ENCODE data around the gene DEGS2. TPM values are rescaled to one million over a fixed set of nuclear protein-coding genes. Genes with fewer than 3 reads are reported as not detected.

The DEGS2 gene
- total RNA-seq, 1 experiment from 2014 or later = not detected

- DNase-seq (ENCODE audit: low read depth) = no peak
Measured at GRCh38 chr14:100148837-100149731, 10.4 kb downstream of the DEGS2 start.

- DNase-seq (ENCODE audit: low read depth) = no peak
Measured at GRCh38 chr14:100147691-100148464, 11.6 kb downstream of the DEGS2 start.

- no peak for DNase-seq (ENCODE audit: low read depth)
Measured at GRCh38 chr14:100147181-100147631, 12.2 kb downstream of the DEGS2 start.

- DNase-seq (ENCODE audit: low read depth) = no peak
Measured at GRCh38 chr14:100146531-100147091, 12.8 kb downstream of the DEGS2 start.

- DNase-seq (ENCODE audit: low read depth) = no peak
Measured at GRCh38 chr14:100145682-100146464, 13.6 kb downstream of the DEGS2 start.

GRCh38 chr14:100144996-100145646, 14.3 kb downstream of the DEGS2 start:
- no peak for DNase-seq (ENCODE audit: low read depth)

GRCh38 chr14:100144645-100144995, 14.8 kb downstream of the DEGS2 start:
- no peak for DNase-seq (ENCODE audit: low read depth)

GRCh38 chr14:100143934-100144333, 15.5 kb downstream of the DEGS2 start:
- DNase-seq (ENCODE audit: low read depth) = no peak

GRCh38 chr14:100143523-100143922, 15.9 kb downstream of the DEGS2 start:
- DNase-seq (ENCODE audit: low read depth) = no peak

GRCh38 chr14:100142073-100143040, 17.1 kb downstream of the DEGS2 start:
- no peak for DNase-seq (ENCODE audit: low read depth)

- DNase-seq (ENCODE audit: low read depth) = no peak
Measured at GRCh38 chr14:100141098-100141497, 18.3 kb downstream of the DEGS2 start.

GRCh38 chr14:100140452-100141078, 18.9 kb downstream of the DEGS2 start:
- no peak for DNase-seq (ENCODE audit: low read depth)

GRCh38 chr14:100138955-100139354, 20.5 kb downstream of the DEGS2 start:
- no peak for DNase-seq (ENCODE audit: low read depth)

GRCh38 chr14:100138082-100138787, 21.2 kb downstream of the DEGS2 start:
- no peak for DNase-seq (ENCODE audit: low read depth)

- DNase-seq (ENCODE audit: low read depth) = no peak
Measured at GRCh38 chr14:100137173-100137572, 22.3 kb downstream of the DEGS2 start.

GRCh38 chr14:100135784-100136183, 23.7 kb downstream of the DEGS2 start:
- DNase-seq (ENCODE audit: low read depth) = no peak

- no peak for DNase-seq (ENCODE audit: low read depth)
Measured at GRCh38 chr14:100135073-100135472, 24.4 kb downstream of the DEGS2 start.

GRCh38 chr14:100134586-100134985, 24.9 kb downstream of the DEGS2 start:
- DNase-seq (ENCODE audit: low read depth) = no peak

Measured in LHCN-M2 (cell line).